GM23338 (cell line): ENCODE results near the gene JDP2. TPM values are rescaled to one million over a fixed set of nuclear protein-coding genes. Genes with fewer than 3 reads are reported as not detected.

ENCODE experiments used
- ATAC-seq: fragments of 200-7000 bp; cut with Tn5 transposase; 3 replicates; pipeline ENCODE4 v1.9.1; 2020
- DNase-seq: peaks from one replicate; pipeline ENCODE4 v3.0.0-alpha.2; 2015; ENCODE audit warnings: low spot score
- H2AFZ ChIP-seq: fragments of 200-600 bp; sonication (generic); 2 replicates; pipeline ENCODE4 v1.8.0; 2016; ENCODE audit warnings: antibody characterized with exemption, mild to moderate bottlenecking, moderate library complexity
- H3F3A ChIP-seq: fragments of 200-600 bp; sonication (generic); replicated peaks from 2 replicates; pipeline ENCODE4 v1.8.0; 2017; ENCODE audit warnings: antibody characterized with exemption, mixed run types, low read depth
- H3K27ac ChIP-seq: fragments of 200-600 bp; sonication (generic); 2 replicates; pipeline ENCODE4 v1.6.1; 2016; ENCODE audit warnings: low read depth
- H3K27me3 ChIP-seq: fragments of 200-600 bp; sonication (generic); 2 replicates; pipeline ENCODE4 v1.8.0; 2016; ENCODE audit warnings: mild to moderate bottlenecking, mixed run types, moderate library complexity; ENCODE audit not compliant: insufficient read depth
- H3K36me3 ChIP-seq: fragments of 200-600 bp; sonication (generic); 2 replicates; pipeline ENCODE4 v1.8.0; 2016; ENCODE audit warnings: mild to moderate bottlenecking; ENCODE audit not compliant: insufficient read depth
- H3K4me1 ChIP-seq: fragments of 200-600 bp; sonication (generic); 2 replicates; pipeline ENCODE4 v1.8.0; 2016; ENCODE audit warnings: mild to moderate bottlenecking, moderate library complexity; ENCODE audit not compliant: insufficient read depth
- H3K4me2 ChIP-seq: fragments of 200-600 bp; sonication (generic); 2 replicates; pipeline ENCODE4 v1.7.1; 2017; ENCODE audit warnings: mixed run types
- H3K4me3 ChIP-seq: fragments of 200-600 bp; sonication (generic); 2 replicates; pipeline ENCODE4 v1.6.1; 2016; ENCODE audit warnings: mixed run types
- H3K79me2 ChIP-seq: fragments of 200-600 bp; sonication (generic); replicated peaks from 2 replicates; pipeline ENCODE4 v1.8.0; 2017; ENCODE audit warnings: mild to moderate bottlenecking; ENCODE audit not compliant: insufficient read depth
- H3K9me2 ChIP-seq: fragments of 200-600 bp; sonication (generic); 2 replicates; pipeline ENCODE4 v1.8.0; 2017; ENCODE audit not compliant: insufficient read depth
- H4K20me1 ChIP-seq: fragments of 200-600 bp; sonication (generic); replicated peaks from 2 replicates; pipeline ENCODE4 v1.8.0; 2017; ENCODE audit warnings: mild to moderate bottlenecking; ENCODE audit not compliant: insufficient read depth
- H3K27ac Mint-ChIP-seq: 2 replicates; pipeline ENCODE4 v1.8.0; 2020; ENCODE audit warnings: inconsistent platforms, mild to moderate bottlenecking, moderate library complexity, mixed read lengths
- H3K27me3 Mint-ChIP-seq: 3 replicates; pipeline ENCODE4 v1.8.0; 2022; ENCODE audit warnings: low read depth, mild to moderate bottlenecking, moderate library complexity, mixed read lengths, inconsistent platforms; ENCODE audit not compliant: insufficient read depth, poor library complexity
- H3K36me3 Mint-ChIP-seq: 3 replicates; pipeline ENCODE4 v1.8.0; 2021; ENCODE audit warnings: low read depth, mild to moderate bottlenecking, inconsistent platforms, moderate library complexity, mixed read lengths
- H3K4me1 Mint-ChIP-seq: 3 replicates; pipeline ENCODE4 v1.8.0; 2020; ENCODE audit warnings: mild to moderate bottlenecking, inconsistent platforms, mixed read lengths
- H3K4me3 Mint-ChIP-seq: 3 replicates; pipeline ENCODE4 v1.8.0; 2021; ENCODE audit warnings: moderate library complexity, mild to moderate bottlenecking, inconsistent platforms, mixed read lengths
- H3K9me3 Mint-ChIP-seq: 3 replicates; pipeline ENCODE4 v1.8.0; 2020; ENCODE audit warnings: moderate library complexity, mild to moderate bottlenecking, inconsistent platforms, mixed read lengths
- ETS1 ChIP-seq: IDR thresholded peaks from 2 replicates; pipeline ENCODE4 v1.6.1; 2016; ENCODE audit warnings: antibody characterized with exemption
- EZH2 ChIP-seq: fragments of 200-600 bp; sonication (generic); IDR thresholded peaks from one replicate; pipeline ENCODE4 v1.8.0; 2017; ENCODE audit warnings: antibody characterized with exemption, mild to moderate bottlenecking, low read depth; ENCODE audit not compliant: unreplicated experiment
- JUNB ChIP-seq: IDR thresholded peaks from one replicate; pipeline ENCODE4 v1.6.1; 2016; ENCODE audit warnings: antibody characterized with exemption; ENCODE audit not compliant: unreplicated experiment
- NANOG ChIP-seq: IDR thresholded peaks from 2 replicates; pipeline ENCODE4 v1.6.1; 2016; ENCODE audit warnings: antibody characterized with exemption, borderline replicate concordance
- POLR2AphosphoS5 ChIP-seq: IDR thresholded peaks from 2 replicates; pipeline ENCODE4 v1.6.1; 2016; ENCODE audit warnings: antibody characterized with exemption, low read depth
- STAT1 ChIP-seq: IDR thresholded peaks from one replicate; pipeline ENCODE4 v1.6.1; 2016; ENCODE audit warnings: antibody characterized with exemption; ENCODE audit not compliant: unreplicated experiment
- ZNF114 ChIP-seq: fragments of 250-450 bp; sonication (Bioruptor Pico); IDR thresholded peaks from 2 replicates; pipeline ENCODE4 v1.5.0; 2020; ENCODE audit warnings: mild to moderate bottlenecking, moderate library complexity
- ZNF331 ChIP-seq: fragments of 250-450 bp; sonication (Bioruptor Pico); IDR thresholded peaks from 2 replicates; pipeline ENCODE4 v1.5.0; 2020; ENCODE audit warnings: low read depth, mild to moderate bottlenecking, moderate library complexity
- polyA plus RNA-seq: library from polyadenylated mRNA; unstranded; fragments of >200 nt; fragmentation: Nextera tagmentation; extraction: Ambion mirVana; gene quantifications from 2 replicates; pipeline ENCODE4 v1.2.1, GENCODE V29; 2016
- total RNA-seq: library from RNA; depleted of rRNA; stranded (reverse); fragments of >200 nt; shearing (Covaris generic); gene quantifications from 2 replicates; pipeline ENCODE4 v1.2.3, GENCODE V29; 2014
- TF ChIP-seq, protein P1 (sequence below): fragments of 250-450 bp; sonication (Bioruptor Pico); IDR thresholded peaks from 2 replicates; pipeline ENCODE4 v1.5.0; 2020; ENCODE audit warnings: mild to moderate bottlenecking, moderate library complexity
- TF ChIP-seq, protein P2 (sequence below): IDR thresholded peaks from one replicate; pipeline ENCODE4 v1.6.1; 2018; ENCODE audit warnings: antibody characterized with exemption; ENCODE audit not compliant: unreplicated experiment

Gene JDP2
- total and polyA plus RNA-seq, 2 experiments from 2014 or later: 12.5 to 38.9 TPM

DNA sequence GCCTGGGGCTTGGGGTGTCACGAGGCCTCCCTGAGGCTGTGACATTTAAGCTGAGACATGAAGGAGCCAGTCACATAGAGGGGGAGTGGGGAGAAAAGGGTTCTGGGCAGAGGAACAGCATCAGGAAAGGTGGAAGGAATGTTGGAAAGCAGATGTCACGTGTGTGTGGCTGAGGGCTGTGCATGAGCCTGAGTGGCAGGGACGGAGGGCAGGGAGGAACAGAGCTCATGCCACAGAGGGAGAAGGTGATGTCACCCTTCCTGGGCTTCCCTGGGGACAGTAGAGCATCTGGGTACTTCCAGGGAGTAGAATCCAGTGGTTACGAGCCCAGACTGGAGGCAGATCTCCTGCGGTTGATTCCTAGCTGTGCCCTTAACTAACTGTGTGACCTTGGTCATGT lies 32.0 kb upstream of the JDP2 start (continued):
- TF ChIP-seq, protein P1, sequence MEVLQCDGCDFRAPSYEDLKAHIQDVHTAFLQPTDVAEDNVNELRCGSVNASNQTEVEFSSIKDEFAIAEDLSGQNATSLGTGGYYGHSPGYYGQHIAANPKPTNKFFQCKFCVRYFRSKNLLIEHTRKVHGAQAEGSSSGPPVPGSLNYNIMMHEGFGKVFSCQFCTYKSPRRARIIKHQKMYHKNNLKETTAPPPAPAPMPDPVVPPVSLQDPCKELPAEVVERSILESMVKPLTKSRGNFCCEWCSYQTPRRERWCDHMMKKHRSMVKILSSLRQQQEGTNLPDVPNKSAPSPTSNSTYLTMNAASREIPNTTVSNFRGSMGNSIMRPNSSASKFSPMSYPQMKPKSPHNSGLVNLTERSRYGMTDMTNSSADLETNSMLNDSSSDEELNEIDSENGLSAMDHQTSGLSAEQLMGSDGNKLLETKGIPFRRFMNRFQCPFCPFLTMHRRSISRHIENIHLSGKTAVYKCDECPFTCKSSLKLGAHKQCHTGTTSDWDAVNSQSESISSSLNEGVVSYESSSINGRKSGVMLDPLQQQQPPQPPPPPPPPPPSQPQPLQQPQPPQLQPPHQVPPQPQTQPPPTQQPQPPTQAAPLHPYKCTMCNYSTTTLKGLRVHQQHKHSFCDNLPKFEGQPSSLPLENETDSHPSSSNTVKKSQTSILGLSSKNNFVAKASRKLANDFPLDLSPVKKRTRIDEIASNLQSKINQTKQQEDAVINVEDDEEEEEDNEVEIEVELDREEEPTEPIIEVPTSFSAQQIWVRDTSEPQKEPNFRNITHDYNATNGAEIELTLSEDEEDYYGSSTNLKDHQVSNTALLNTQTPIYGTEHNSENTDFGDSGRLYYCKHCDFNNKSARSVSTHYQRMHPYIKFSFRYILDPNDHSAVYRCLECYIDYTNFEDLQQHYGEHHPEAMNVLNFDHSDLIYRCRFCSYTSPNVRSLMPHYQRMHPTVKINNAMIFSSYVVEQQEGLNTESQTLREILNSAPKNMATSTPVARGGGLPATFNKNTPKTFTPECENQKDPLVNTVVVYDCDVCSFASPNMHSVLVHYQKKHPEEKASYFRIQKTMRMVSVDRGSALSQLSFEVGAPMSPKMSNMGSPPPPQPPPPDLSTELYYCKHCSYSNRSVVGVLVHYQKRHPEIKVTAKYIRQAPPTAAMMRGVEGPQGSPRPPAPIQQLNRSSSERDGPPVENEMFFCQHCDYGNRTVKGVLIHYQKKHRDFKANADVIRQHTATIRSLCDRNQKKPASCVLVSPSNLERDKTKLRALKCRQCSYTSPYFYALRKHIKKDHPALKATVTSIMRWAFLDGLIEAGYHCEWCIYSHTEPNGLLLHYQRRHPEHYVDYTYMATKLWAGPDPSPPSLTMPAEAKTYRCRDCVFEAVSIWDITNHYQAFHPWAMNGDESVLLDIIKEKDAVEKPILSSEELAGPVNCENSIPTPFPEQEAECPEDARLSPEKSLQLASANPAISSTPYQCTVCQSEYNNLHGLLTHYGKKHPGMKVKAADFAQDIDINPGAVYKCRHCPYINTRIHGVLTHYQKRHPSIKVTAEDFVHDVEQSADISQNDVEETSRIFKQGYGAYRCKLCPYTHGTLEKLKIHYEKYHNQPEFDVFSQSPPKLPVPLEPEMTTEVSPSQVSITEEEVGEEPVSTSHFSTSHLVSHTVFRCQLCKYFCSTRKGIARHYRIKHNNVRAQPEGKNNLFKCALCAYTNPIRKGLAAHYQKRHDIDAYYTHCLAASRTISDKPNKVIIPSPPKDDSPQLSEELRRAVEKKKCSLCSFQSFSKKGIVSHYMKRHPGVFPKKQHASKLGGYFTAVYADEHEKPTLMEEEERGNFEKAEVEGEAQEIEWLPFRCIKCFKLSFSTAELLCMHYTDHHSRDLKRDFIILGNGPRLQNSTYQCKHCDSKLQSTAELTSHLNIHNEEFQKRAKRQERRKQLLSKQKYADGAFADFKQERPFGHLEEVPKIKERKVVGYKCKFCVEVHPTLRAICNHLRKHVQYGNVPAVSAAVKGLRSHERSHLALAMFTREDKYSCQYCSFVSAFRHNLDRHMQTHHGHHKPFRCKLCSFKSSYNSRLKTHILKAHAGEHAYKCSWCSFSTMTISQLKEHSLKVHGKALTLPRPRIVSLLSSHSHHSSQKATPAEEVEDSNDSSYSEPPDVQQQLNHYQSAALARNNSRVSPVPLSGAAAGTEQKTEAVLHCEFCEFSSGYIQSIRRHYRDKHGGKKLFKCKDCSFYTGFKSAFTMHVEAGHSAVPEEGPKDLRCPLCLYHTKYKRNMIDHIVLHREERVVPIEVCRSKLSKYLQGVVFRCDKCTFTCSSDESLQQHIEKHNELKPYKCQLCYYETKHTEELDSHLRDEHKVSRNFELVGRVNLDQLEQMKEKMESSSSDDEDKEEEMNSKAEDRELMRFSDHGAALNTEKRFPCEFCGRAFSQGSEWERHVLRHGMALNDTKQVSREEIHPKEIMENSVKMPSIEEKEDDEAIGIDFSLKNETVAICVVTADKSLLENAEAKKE: no peak
- TF ChIP-seq EZH2: no peak

- Mint-ChIP-seq H3K27ac (no peak overlapping the region), H3K9me3 (peaks cover 3% of the 10 kb centered on the region; the same call in 2 of the 3 replicates), H3K4me3 (no peak overlapping the region), H3K36me3 (no peaks in the 10 kb centered on the region), H3K27me3 (peaks cover 6% of the 10 kb centered on the region), H3K4me1 (peaks cover 12% of the 10 kb centered on the region)
- Histone ChIP-seq H3K4me1 (peaks cover 8% of the 10 kb centered on the region; the same call in 1 of the 2 replicates), H3K4me2 (no peak overlapping the region), H2AFZ (no peak overlapping the region), H3K27ac (no peak overlapping the region), H3K9me2 (0 out of 2 replicates have a peak, but pooled peaks cover 3% of the 10 kb centered on the region), H4K20me1 (no peaks in the 10 kb centered on the region), H3K4me3 (no peak overlapping the region), H3F3A (no peaks in the 10 kb centered on the region), H3K27me3 (no peaks in the 10 kb centered on the region), H3K36me3 (no peaks in the 10 kb centered on the region), H3K79me2 (no peaks in the 10 kb centered on the region)
- ATAC-seq (no peak), DNase-seq (no peak)
- TF ChIP-seq EZH2 (no peak), ZNF331 (CRISPR knock-in tag) (no peak), NANOG (no peak), POLR2AphosphoS5 (no peak), STAT1 (no peak), JUNB (no peak), ZNF114 (CRISPR knock-in tag) (no peak), ETS1 (no peak)
- TF ChIP-seq, protein P2, sequence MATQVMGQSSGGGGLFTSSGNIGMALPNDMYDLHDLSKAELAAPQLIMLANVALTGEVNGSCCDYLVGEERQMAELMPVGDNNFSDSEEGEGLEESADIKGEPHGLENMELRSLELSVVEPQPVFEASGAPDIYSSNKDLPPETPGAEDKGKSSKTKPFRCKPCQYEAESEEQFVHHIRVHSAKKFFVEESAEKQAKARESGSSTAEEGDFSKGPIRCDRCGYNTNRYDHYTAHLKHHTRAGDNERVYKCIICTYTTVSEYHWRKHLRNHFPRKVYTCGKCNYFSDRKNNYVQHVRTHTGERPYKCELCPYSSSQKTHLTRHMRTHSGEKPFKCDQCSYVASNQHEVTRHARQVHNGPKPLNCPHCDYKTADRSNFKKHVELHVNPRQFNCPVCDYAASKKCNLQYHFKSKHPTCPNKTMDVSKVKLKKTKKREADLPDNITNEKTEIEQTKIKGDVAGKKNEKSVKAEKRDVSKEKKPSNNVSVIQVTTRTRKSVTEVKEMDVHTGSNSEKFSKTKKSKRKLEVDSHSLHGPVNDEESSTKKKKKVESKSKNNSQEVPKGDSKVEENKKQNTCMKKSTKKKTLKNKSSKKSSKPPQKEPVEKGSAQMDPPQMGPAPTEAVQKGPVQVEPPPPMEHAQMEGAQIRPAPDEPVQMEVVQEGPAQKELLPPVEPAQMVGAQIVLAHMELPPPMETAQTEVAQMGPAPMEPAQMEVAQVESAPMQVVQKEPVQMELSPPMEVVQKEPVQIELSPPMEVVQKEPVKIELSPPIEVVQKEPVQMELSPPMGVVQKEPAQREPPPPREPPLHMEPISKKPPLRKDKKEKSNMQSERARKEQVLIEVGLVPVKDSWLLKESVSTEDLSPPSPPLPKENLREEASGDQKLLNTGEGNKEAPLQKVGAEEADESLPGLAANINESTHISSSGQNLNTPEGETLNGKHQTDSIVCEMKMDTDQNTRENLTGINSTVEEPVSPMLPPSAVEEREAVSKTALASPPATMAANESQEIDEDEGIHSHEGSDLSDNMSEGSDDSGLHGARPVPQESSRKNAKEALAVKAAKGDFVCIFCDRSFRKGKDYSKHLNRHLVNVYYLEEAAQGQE: no peak
Observed at GRCh38 chr14:75399321-75399720, 28.5 kb upstream of the JDP2 start.
